ENCODE data around the gene RHOA.

Gene RHOA

GRCh38 chr3:49422379-49423248, 10.8 kb upstream of the RHOA start, which contains the start of gene AMT:
TSS of gene AMT (minus strand) at chr3:49422473. CDS start at chr3:49422450, 23 bp downstream.
- in situ Hi-C loops (cut with HindIII; ENCODE audit: low pct_unique_long_range_greater_than_20kb, low sequenced_read_pairs) = no loop called here
- DNase-seq (ENCODE audit: low read depth in 1 of 2, low spot score in 1 of 2) = no peak
- no peak for TF ChIP-seq JUND (IDR thresholded peaks at IDR 0.05; ENCODE audit: low read depth)

- no peak for DNase-seq (ENCODE audit: low read depth in 1 of 2, low spot score in 1 of 2)
- in situ Hi-C loops (cut with HindIII; ENCODE audit: low pct_unique_long_range_greater_than_20kb, low sequenced_read_pairs) = no loop called here
These were observed 10.2 kb upstream of the RHOA start for GRCh38 chr3:49421890-49422378.

GRCh38 chr3:49417516-49418120, 5.8 kb upstream of the RHOA start:
- in situ Hi-C loops (cut with HindIII; ENCODE audit: low pct_unique_long_range_greater_than_20kb, low sequenced_read_pairs) = no loop called here
- no peak for DNase-seq (ENCODE audit: low read depth in 1 of 2, low spot score in 1 of 2)
- TF ChIP-seq JUND (IDR thresholded peaks at IDR 0.05; ENCODE audit: low read depth) = no peak

More at GRCh38 chr3:49421890-49422378, 10.2 kb upstream of the RHOA start:
- no peak for TF ChIP-seq JUND (IDR thresholded peaks at IDR 0.05; ENCODE audit: low read depth)

- DNase-seq (ENCODE audit: low read depth in 1 of 2, low spot score in 1 of 2) = peak in 1 of 2 experiments; percentile 15
- in situ Hi-C loops (cut with HindIII; ENCODE audit: low pct_unique_long_range_greater_than_20kb, low sequenced_read_pairs) = no loop called here
- TF ChIP-seq JUND (IDR thresholded peaks at IDR 0.05; ENCODE audit: low read depth) = no peak
These were observed 5.1 kb upstream of the RHOA start for GRCh38 chr3:49416867-49417266.

GRCh38 chr3:49415931-49416601, 4.3 kb upstream of the RHOA start:
- TF ChIP-seq JUND (IDR thresholded peaks at IDR 0.05; ENCODE audit: low read depth) = no peak
- DNase-seq (ENCODE audit: low read depth in 1 of 2, low spot score in 1 of 2) = no peak
- in situ Hi-C loops (cut with HindIII; ENCODE audit: low pct_unique_long_range_greater_than_20kb, low sequenced_read_pairs) = no loop called here

GRCh38 chr3:49414753-49415152, 3.0 kb upstream of the RHOA start:
- in situ Hi-C loops (cut with HindIII; ENCODE audit: low pct_unique_long_range_greater_than_20kb, low sequenced_read_pairs) = no loop called here
- no peak for DNase-seq (ENCODE audit: low read depth in 1 of 2, low spot score in 1 of 2)

GRCh38 chr3:49413338-49413734, 1.6 kb upstream of the RHOA start:
- DNase-seq (ENCODE audit: low read depth in 1 of 2, low spot score in 1 of 2) = no peak
- in situ Hi-C loops (cut with HindIII; ENCODE audit: low pct_unique_long_range_greater_than_20kb, low sequenced_read_pairs) = no loop called here
- no peak for TF ChIP-seq JUND (IDR thresholded peaks at IDR 0.05; ENCODE audit: low read depth)

More at GRCh38 chr3:49414753-49415152, 3.0 kb upstream of the RHOA start:
- TF ChIP-seq JUND (IDR thresholded peaks at IDR 0.05; ENCODE audit: low read depth) = no peak

GRCh38 chr3:49412632-49413337, 1.0 kb upstream of the RHOA start:
- TF ChIP-seq JUND (IDR thresholded peaks at IDR 0.05; ENCODE audit: low read depth) = no peak
- no peak for DNase-seq (ENCODE audit: low read depth in 1 of 2, low spot score in 1 of 2)
- in situ Hi-C loops (cut with HindIII; ENCODE audit: low pct_unique_long_range_greater_than_20kb, low sequenced_read_pairs) = no loop called here

- in situ Hi-C loops (cut with HindIII; ENCODE audit: low pct_unique_long_range_greater_than_20kb, low sequenced_read_pairs) = no loop called here
These were observed 225 bp downstream of the RHOA start for GRCh38 chr3:49411535-49411967.

GRCh38 chr3:49410846-49411534, 786 bp downstream of the RHOA start:
- DNase-seq (ENCODE audit: low read depth in 1 of 2, low spot score in 1 of 2) = peak in 1 of 2 experiments; percentile 35
- in situ Hi-C loops (cut with HindIII; ENCODE audit: low pct_unique_long_range_greater_than_20kb, low sequenced_read_pairs) = no loop called here
- TF ChIP-seq JUND (IDR thresholded peaks at IDR 0.05; ENCODE audit: low read depth) = no peak

More at GRCh38 chr3:49411535-49411967, 225 bp downstream of the RHOA start:
- TF ChIP-seq JUND (IDR thresholded peaks at IDR 0.05; ENCODE audit: low read depth) = no peak
- no peak for DNase-seq (ENCODE audit: low read depth in 1 of 2, low spot score in 1 of 2)

GRCh38 chr3:49410066-49410845, 1.5 kb downstream of the RHOA start:
- no peak for TF ChIP-seq JUND (IDR thresholded peaks at IDR 0.05; ENCODE audit: low read depth)
- in situ Hi-C loops (cut with HindIII; ENCODE audit: low pct_unique_long_range_greater_than_20kb, low sequenced_read_pairs) = no loop called here
- DNase-seq (ENCODE audit: low read depth in 1 of 2, low spot score in 1 of 2) = no peak
